ENCODE results near the gene SLC27A2.

The SLC27A2 gene

DNA sequence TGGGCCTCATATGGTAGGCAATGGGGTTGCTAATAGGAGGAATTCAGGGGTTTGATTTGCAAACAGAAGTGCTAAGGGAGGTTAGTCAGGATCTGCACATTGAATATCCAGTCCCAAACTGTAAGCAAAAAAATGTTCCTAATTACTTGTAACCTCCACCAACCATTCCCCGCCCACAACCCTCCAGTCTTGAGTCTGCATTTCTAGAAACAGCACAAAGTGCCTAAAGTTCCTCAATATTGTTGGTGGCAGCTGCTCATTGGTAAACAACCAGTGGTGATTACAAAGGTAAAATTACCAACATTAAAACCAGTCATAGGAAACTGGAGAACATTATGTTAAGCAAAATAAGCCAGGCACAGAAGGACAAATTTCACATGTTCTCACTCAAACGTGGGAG is 64.6 kb downstream of the SLC27A2 start:
- H3K4me3 ChIP-seq (ENCODE audit: low read length), result no peak overlapping the region
- TF ChIP-seq, protein P1, sequence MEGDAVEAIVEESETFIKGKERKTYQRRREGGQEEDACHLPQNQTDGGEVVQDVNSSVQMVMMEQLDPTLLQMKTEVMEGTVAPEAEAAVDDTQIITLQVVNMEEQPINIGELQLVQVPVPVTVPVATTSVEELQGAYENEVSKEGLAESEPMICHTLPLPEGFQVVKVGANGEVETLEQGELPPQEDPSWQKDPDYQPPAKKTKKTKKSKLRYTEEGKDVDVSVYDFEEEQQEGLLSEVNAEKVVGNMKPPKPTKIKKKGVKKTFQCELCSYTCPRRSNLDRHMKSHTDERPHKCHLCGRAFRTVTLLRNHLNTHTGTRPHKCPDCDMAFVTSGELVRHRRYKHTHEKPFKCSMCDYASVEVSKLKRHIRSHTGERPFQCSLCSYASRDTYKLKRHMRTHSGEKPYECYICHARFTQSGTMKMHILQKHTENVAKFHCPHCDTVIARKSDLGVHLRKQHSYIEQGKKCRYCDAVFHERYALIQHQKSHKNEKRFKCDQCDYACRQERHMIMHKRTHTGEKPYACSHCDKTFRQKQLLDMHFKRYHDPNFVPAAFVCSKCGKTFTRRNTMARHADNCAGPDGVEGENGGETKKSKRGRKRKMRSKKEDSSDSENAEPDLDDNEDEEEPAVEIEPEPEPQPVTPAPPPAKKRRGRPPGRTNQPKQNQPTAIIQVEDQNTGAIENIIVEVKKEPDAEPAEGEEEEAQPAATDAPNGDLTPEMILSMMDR (conservative IDR thresholded peaks at IDR 0.05; ENCODE audit: low read depth, low read length), result no peak
- no peak for DNase-seq (ENCODE audit: low read depth)

DNA sequence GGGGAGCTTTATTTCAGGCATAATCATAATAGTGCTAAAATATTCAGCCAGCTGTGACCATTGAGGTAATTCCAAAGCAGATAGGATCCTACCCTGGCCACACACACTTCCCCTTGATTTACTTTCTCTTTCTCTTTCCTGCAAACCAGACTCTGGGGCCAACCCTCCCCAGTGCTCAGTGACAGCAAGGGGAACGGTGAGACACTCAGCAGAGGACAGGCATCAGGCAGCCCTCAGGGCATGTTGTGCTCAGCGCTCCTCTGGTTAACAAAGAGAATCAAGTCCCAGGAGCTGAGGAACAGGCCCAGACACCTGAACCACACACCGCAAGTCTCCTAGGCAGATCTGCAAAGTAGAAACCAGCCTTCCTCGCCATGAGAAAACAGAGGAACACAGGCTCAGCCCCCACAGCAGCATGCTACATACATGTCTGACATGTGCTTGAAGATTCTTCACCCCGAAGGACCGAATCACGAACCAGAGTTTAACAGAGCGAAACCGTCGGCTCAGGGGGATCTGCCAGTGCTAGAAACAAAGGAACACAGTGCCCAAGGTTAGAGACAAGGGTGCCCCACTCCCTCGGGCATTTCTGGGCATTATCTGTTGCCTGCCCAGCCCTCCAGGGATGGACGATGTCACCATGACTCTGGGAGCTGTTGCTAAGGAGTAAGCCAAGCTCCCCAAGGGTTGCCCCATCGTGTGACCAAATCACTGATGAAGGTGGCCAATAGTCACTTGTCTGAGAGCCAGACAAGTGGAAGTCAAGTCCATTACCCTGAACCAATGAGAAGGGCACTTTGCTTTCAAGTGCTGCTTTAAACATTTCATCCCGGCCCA is 66.0 kb downstream of the SLC27A2 start:
- TF ChIP-seq, protein P1 (conservative IDR thresholded peaks at IDR 0.05; ENCODE audit: low read depth, low read length), result no peak
- H3K4me3 ChIP-seq (ENCODE audit: low read length), result no peak overlapping the region

DNA sequence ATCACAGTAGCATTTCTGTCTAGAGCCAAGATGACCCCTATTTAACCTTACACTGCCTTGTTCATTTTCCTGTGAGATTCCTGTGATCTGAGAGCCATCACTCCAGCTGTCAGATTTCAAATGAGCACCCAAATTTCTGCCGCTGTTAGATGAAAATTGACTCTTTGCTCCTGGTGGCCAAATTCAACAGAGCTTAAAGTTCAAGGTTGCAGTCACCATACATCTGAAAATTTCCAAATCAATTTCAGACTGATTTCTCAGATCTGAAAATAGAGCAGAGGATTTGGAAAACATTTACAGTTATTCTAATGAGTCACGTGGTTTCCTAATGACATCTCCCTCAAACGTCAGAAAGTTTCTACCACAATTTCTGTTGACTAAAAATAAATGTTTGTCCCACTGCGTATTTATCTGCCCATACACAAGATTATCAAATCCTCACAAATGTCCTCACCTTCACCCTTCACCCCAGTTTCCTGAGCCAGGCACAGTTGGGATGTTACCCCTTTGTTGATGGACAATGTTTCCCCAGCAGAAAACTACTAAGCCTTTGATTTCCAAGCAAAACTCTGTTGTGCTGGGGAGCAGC is 67.1 kb downstream of the SLC27A2 start:
- no peak for DNase-seq (ENCODE audit: low read depth)
- no peak overlapping the region for H3K4me3 ChIP-seq (ENCODE audit: low read length)
- TF ChIP-seq, protein P1 (conservative IDR thresholded peaks at IDR 0.05; ENCODE audit: low read depth, low read length), result no peak

More for the DNA sequence above, 66.0 kb downstream of the SLC27A2 start:
- no peak for DNase-seq (ENCODE audit: low read depth)

DNA sequence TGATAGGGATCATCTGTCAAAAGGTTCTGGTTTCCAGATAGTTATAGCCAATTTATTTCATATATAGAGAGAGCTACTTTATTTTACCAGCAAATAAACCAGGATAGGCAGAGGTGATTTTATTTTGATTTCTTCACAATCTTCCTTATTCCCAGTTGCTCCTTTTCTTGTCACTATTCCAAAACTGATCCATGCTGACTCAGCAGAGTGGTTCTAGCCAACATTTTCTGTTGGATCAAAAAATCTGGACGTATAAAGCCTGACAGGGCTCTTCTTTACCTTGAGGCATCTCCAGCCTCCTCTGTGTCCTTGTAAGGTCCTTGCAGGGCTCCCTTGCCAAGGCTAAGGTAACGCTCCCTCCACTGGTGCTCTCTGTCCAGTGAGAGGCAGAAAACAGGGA is 67.7 kb downstream of the SLC27A2 start:
- DNase-seq (ENCODE audit: low read depth), result no peak
- TF ChIP-seq, protein P1 (conservative IDR thresholded peaks at IDR 0.05; ENCODE audit: low read depth, low read length), result no peak
- no peak overlapping the region for H3K4me3 ChIP-seq (ENCODE audit: low read length)

DNA sequence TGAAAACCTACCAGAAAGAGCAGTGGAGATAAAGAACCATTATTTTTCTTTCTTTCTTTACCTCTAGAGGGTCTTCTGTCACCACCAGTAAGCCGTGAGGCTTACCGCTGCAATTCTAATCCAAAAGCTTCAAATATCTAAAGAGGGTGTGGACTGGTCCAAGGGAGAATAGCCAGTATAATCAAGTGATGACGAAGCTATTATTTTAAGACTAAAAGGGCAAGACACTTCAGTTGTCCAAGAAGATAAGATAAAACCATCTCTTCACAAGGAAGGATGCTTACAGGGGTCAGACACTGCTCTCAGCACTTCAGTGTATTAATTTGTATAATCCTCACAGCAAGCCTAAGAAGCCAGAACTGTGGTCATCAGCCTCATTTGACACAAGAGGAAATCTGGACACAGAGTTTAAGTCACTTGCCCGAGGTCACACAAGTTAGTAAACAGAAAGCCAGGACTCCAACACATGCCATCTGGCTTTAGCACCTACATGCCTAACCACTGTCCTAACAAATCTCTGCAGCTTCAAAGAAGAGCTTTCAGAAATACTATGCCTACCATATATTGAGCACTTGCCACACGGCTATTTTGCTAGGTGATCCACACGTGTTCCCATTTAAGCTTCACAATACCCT is 68.9 kb downstream of the SLC27A2 start:
- TF ChIP-seq, protein P1 (conservative IDR thresholded peaks at IDR 0.05; ENCODE audit: low read depth, low read length), result no peak
- no peak for DNase-seq (ENCODE audit: low read depth)
- H3K4me3 ChIP-seq (ENCODE audit: low read length), result no peak overlapping the region

DNA sequence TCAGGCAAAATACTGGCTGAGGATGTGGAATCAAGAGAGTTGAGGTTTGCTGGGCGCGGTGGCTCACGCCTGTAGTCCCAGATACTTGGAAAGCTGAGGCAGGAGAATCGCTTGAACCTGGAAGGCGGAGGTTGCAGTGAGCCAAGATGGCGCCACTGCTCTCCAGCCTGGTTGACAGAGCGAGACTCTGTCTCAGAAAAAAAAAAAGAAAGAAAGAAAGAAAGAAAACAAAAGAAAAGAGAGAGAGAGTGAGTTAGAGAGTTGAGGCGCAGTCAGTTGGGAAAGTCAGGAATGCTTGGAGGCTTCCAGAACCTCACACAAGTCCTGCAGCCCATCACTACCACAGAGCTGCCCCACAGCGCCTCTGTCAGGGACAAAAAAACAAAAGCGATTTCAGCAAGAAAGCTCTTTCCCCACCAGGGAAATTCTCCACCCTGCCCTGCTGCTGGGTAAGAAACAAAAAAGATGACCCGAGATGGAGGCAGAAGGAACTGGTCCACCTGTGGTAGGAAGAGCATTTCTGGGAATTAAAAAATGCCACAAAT is 69.7 kb downstream of the SLC27A2 start:
- TF ChIP-seq, protein P1 (conservative IDR thresholded peaks at IDR 0.05; ENCODE audit: low read depth, low read length), result no peak

More for the DNA sequence above, 69.7 kb downstream of the SLC27A2 start:
- DNase-seq (ENCODE audit: low read depth), result no peak
- H3K4me3 ChIP-seq (ENCODE audit: low read length), result no peak overlapping the region

Measured in retinal pigment epithelial cell (primary cell).